HFFc6 (cell line): Measurements from ENCODE around the gene MCM5. TPM values are rescaled to one million over a fixed set of nuclear protein-coding genes. Genes with fewer than 3 reads are reported as not detected.
"Not testable (repeated sequence)": the region's sequence is repeated elsewhere in the genome, so short reads cannot be mapped to it uniquely, and the experiment has no call there.

Source experiments
- DNase-seq: peaks from one replicate; pipeline ENCODE4 v3.0.0-alpha.2; 2018
- H3K27ac Mint-ChIP-seq: 2 replicates; pipeline ENCODE4 v1.8.0; 2020; ENCODE audit warnings: mild to moderate bottlenecking, mixed read lengths
- H3K27me3 Mint-ChIP-seq: 2 replicates; pipeline ENCODE4 v1.8.0; 2021; ENCODE audit warnings: mild to moderate bottlenecking, moderate library complexity, mixed read lengths; ENCODE audit not compliant: insufficient read depth
- H3K36me3 Mint-ChIP-seq: 2 replicates; pipeline ENCODE4 v1.8.0; 2021; ENCODE audit warnings: low read depth, mixed read lengths
- H3K4me1 Mint-ChIP-seq: 2 replicates; pipeline ENCODE4 v1.8.0; 2020; ENCODE audit warnings: low read depth, mixed read lengths
- H3K4me3 Mint-ChIP-seq: 2 replicates; pipeline ENCODE4 v1.8.0; 2020; ENCODE audit warnings: mild to moderate bottlenecking, moderate library complexity, mixed read lengths
- H3K9me3 Mint-ChIP-seq: 2 replicates; pipeline ENCODE4 v1.8.0; 2020; ENCODE audit warnings: mild to moderate bottlenecking, mixed read lengths
- total RNA-seq, 6 experiments: library from RNA; stranded (reverse); fragmentation: NEBNext Ultra II Directional; extraction: Animal tissue kit (Norgen Biotek cat#: 25700); gene quantifications; 2 replicates in 1 of 6; 3 replicates in 5 of 6; pipeline ENCODE4 v1.2.3, GENCODE V29; 2021
- TF ChIP-seq, protein P1 (sequence below): fragments of 200-600 bp; sonication (generic); IDR thresholded peaks from 2 replicates; pipeline ENCODE4 v1.5.0; 2021; ENCODE audit warnings: antibody characterized with exemption, mild to moderate bottlenecking

Gene MCM5
- total RNA-seq, 6 experiments from 2014 or later: 41.1 to 96.3 (median 79.9) TPM

GRCh38 chr22:35456757-35457156 lies 56.8 kb downstream of the MCM5 start:
- H3K9me3 Mint-ChIP-seq: no peaks in the 10 kb centered on the region
- TF ChIP-seq, protein P1, sequence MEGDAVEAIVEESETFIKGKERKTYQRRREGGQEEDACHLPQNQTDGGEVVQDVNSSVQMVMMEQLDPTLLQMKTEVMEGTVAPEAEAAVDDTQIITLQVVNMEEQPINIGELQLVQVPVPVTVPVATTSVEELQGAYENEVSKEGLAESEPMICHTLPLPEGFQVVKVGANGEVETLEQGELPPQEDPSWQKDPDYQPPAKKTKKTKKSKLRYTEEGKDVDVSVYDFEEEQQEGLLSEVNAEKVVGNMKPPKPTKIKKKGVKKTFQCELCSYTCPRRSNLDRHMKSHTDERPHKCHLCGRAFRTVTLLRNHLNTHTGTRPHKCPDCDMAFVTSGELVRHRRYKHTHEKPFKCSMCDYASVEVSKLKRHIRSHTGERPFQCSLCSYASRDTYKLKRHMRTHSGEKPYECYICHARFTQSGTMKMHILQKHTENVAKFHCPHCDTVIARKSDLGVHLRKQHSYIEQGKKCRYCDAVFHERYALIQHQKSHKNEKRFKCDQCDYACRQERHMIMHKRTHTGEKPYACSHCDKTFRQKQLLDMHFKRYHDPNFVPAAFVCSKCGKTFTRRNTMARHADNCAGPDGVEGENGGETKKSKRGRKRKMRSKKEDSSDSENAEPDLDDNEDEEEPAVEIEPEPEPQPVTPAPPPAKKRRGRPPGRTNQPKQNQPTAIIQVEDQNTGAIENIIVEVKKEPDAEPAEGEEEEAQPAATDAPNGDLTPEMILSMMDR: no peak
- H3K27ac Mint-ChIP-seq: no peak overlapping the region
- H3K4me3 Mint-ChIP-seq: no peak overlapping the region
- no peak for DNase-seq
- H3K27me3 Mint-ChIP-seq: peaks cover 10% of the 10 kb centered on the region
- no peaks in the 10 kb centered on the region for H3K4me1 Mint-ChIP-seq
- H3K36me3 Mint-ChIP-seq: no peaks in the 10 kb centered on the region

DNA sequence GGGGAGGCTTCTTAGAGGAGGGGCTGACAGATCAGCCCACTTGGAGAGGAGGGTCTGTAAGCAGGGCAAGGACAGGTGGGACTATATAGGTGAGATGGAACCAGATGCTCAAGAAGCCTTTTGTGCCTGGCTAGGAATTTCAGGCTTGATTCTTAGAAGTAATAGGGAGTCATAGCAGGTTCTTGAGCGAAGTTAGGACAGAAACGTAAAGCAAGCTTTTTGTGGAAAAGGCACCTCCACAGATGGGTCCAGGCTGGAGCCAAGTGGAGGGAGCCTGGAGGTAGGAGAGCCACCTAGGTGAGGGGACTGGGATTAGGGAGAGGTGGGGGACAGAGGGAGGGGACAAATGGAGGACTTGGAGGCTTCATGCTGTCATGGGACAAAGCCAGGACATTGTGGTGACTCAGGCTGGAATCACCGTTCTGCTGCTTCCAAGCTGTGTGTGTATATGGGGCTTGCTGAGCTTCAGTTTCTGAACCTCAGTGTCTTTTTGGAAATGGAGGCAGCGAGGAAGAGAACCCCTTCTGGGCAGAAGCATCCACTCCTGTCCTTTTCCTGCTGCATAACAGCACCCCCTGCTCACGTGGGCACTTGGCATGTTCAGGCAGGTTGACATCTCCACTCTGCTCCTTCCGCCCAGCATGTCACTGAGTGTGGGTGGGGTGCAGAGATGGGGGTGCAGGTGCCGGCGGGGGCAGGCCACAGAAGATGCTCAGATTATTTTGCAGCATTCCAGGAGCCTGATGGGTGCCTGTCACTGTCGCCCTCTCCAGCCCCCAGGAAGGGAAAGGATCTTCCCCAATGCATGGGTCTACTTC lies 58.0 kb downstream of the MCM5 start:
- TF ChIP-seq, protein P1: no peak
- Mint-ChIP-seq H3K27ac (no peak overlapping the region), H3K9me3 (no peaks in the 10 kb centered on the region), H3K27me3 (peaks cover 10% of the 10 kb centered on the region), H3K4me1 (no peaks in the 10 kb centered on the region), H3K36me3 (no peaks in the 10 kb centered on the region), H3K4me3 (no peak overlapping the region)
- DNase-seq: no peak

GRCh38 chr22:35458547-35459422 lies 58.8 kb downstream of the MCM5 start:
- Mint-ChIP-seq H3K36me3 (no peaks in the 10 kb centered on the region), H3K27ac (no peak overlapping the region), H3K4me3 (no peak overlapping the region), H3K4me1 (no peaks in the 10 kb centered on the region), H3K27me3 (peaks cover 10% of the 10 kb centered on the region), H3K9me3 (no peaks in the 10 kb centered on the region; the same call in 1 of the 2 replicates)
- no peak for DNase-seq
- TF ChIP-seq, protein P1: no peak

GRCh38 chr22:35459423-35459894 lies 59.5 kb downstream of the MCM5 start:
- Mint-ChIP-seq H3K27me3 (peaks cover 10% of the 10 kb centered on the region), H3K27ac (no peak overlapping the region), H3K9me3 (no peaks in the 10 kb centered on the region; the same call in 1 of the 2 replicates), H3K36me3 (no peaks in the 10 kb centered on the region), H3K4me1 (no peaks in the 10 kb centered on the region), H3K4me3 (no peak overlapping the region)
- TF ChIP-seq, protein P1: no peak
- DNase-seq: no peak

GRCh38 chr22:35459976-35460375 lies 60.0 kb downstream of the MCM5 start:
- H3K4me1 Mint-ChIP-seq, H3K27me3 Mint-ChIP-seq, DNase-seq, H3K36me3 Mint-ChIP-seq, H3K27ac Mint-ChIP-seq, H3K9me3 Mint-ChIP-seq, H3K4me3 Mint-ChIP-seq: not testable (repeated sequence)
